Measurements from ENCODE around the gene PDE1A. TPM values are rescaled to one million over a fixed set of nuclear protein-coding genes. Genes with fewer than 3 reads are reported as not detected.

The PDE1A gene
- total RNA-seq, 1 donor from 2014 or later = 7.1 TPM

DNA sequence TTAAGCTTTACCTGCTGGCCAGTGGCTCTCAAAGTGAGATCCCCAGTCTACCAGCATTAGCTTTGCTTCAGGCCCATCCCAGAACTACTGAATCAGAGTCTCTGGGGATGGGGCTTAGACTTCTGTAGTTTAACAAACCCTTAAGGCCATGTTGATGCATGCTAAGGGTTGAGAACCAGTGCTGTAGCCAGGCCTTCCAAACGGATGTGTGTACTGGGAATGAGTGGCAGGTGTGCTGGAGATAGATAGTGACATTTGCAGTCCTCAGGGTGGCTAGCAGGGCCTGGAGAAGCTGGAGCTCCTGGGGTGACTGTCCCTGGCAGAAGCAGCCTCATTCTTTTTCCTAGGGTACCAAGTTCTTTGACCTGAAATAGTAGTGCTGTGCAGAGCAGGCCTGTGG is 292.6 kb downstream of the PDE1A start:
- DNase-seq (ENCODE audit: low spot score) = no peak

DNA sequence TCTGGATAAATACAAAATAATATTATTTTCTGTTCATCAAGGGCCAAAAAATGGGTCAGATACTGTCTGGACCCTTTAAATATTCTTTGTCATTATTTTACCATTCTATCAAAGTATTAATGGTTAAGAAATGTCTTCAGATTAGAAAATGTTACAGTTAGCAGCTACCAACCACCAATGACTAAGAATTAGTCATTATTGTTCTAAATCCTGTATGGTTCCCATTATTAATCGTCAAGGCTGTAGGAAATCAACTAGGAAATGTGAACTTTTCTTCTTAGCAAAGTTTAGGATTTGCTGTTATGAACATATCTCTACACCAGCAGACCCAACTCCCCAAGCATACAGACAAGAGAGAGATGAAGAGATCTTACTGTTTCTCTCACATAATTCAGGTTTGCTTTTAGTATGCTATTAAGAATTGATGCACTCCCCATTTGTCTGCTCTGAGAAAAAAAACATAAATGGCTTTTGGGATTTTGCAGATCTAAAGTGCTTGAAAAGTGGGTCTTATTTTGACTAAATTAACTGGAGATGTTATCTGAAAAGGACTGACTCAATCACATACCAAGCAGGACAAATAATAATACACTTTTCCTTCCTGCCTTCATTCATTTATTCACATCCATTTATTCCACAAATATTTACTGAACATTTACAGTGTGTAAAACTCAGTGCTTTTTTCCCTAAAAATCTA is 293.5 kb downstream of the PDE1A start:
- no peak for DNase-seq (ENCODE audit: low spot score)

DNA sequence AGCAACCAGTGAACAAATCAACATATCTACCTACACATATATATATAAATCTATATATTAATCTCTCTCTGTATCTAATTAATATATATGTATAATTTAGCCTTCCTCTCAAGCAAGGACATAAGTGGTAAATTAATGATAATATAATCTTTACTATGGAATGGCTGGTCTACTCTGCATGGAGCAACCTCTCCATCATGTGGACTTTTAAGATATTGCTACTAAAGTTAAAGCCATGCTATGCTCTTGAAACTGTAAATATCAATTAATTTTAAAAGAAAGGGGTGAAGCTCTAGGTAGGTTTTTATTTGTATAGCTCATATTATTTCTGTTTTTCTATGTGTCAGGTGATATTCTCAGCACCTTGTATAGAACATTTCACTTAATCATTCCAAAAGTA is 294.2 kb downstream of the PDE1A start:
- DNase-seq (ENCODE audit: low spot score) = no peak

DNA sequence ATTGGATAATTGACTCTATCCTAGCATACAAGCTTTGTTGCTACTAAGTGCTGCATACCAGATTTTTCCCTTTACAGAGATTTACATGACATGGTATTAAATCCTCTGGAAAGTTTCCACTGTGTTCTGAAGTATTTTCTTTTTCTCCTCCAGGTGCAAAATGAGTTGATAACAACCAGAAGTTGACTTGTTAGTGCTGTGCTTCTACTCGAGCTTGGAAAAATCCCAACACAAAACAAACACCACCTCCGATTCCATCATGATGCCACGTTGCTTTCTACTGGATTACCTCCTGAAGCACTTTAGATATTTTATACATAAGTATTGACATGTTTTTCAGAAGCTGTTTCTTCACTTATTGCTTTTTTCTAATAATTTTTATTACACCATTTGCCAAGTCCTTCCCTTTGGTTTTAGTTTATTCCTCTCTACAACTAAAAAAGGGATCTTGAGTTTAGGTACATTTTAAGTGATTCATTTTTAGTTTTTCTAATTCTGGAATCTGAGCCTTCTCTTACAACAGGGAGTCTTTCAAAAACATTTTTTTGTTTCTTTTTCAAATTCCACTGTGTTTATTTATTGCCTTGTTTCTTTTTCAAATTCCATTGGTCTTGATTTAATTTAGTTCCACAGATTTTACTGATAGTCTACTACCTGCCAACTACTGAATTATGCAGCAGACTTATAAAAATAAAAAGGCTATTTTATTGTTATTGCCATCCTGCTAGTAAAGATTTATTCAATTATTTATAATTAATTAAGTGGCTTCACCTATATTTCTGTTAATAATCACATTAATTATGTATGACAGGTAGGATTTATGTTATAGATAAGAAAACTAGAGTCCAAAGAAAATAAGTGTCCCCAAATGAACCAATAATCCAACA is 297.8 kb downstream of the PDE1A start:
- DNase-seq (ENCODE audit: low spot score) = no peak

DNA sequence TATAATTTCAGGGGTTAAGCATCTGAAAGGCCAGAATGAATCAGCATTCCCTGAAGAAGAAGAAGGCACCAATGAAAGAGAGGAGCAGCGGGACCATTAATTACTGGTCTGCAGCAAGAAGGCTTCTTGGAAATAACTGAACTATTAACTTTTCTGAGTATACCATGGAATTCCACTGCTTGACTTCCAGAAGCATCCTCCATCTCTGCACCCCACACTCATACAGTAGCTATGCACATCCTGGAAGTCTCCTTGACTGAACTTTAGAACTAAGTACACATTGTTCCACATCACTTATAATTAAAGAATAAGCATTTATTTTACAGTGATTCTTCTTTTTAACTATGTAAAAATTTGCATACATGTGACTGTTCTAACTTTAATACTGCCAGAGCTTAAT is 309.6 kb downstream of the PDE1A start:
- no peak for DNase-seq (ENCODE audit: low spot score)

DNA sequence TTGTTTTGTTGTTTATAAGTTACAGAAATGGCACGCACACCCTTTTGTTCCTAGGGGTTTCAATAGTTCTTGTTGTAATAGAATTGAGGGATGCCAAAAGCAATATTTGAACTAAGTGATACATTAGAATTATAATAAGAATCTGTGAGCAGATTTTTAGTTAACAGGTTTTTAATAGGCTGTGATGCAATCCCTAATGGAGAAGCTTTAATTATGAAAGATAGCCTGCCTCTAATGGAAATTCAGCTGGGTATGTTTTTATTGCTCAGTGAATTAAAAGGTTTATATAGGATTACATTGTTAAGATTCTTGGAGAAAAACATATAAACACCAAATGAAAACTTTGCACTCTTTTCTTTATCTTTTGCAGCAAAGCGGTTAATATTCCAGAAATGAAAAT is 310.1 kb downstream of the PDE1A start:
- no peak for DNase-seq (ENCODE audit: low spot score)

DNA sequence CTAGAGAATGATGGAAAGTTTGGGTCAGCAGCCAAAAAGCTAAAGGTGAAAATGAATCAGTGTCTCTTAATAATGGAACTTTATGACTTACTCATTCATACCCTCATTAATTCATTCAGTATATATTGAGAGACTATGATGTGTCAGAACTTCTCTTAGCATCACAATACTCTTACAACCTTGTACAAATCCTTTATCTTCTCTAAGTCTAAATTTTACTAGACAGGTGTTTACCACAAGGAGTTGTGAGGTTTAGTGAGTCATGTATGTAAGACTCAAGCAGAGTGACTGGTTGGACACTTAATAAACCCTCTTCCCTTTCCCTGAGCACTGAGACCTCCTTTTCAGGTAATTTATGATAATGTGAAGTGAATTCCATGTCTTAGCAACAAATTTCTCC is 311.6 kb downstream of the PDE1A start:
- DNase-seq (ENCODE audit: low spot score) = no peak

DNA sequence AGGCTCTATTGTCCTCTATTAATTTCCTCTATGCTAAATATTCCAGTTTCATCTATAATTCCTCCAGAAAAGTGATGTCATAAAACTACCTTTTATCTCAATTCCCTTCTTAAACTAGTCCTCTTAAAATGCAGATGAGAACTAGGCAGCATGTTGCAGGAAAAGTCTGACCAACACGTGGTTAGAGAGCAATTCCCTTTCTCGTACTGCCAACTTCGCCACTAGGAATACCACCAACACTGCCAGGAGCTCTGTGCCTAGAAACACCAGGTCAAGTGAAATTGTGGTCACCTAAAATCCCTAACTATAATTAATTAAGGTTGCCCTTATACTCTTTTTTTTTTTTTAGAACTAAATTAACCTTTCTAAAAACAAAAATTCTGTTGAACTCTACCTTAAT is 313.5 kb downstream of the PDE1A start:
- no peak for DNase-seq (ENCODE audit: low spot score)

DNA sequence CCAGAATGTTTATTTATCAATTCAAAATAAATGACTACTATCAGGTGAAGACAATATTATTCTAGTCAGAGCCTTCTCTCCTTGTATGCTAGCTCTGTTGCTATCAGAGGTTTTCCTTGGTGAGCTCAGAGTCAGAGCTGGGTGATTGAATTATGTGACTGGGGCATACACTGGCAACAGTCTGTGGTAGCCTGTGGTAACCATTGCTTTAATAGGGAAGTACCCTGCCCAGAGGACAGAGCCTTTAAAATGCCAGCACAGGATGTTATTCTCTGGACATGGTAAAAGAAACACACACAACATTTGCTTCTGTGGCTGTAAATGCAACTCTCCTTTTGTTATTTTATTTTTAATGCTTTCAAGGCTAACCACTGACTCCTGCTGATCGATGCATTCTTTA is 316.5 kb downstream of the PDE1A start:
- DNase-seq (ENCODE audit: low spot score) = no peak

DNA sequence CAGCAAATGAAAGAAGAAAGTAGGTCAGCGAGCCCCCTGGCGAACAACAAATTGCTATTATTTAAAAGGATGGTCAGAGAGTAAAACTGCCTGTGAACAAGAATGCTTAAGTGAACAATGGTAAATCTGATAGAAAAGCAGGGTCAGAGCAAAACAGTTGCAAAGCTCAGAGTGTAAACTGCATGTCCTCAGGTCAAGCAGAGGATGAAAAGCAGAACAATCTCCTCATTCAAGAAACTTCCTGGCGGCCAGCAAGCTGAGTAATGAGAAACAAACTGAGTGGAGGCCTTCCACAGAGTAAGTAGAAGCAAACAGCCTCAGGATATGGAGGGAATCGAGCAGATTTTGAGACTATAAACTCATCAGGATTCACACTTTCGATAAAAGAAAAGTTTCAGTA is 323.3 kb downstream of the PDE1A start:
- DNase-seq (ENCODE audit: low spot score) = no peak

DNA sequence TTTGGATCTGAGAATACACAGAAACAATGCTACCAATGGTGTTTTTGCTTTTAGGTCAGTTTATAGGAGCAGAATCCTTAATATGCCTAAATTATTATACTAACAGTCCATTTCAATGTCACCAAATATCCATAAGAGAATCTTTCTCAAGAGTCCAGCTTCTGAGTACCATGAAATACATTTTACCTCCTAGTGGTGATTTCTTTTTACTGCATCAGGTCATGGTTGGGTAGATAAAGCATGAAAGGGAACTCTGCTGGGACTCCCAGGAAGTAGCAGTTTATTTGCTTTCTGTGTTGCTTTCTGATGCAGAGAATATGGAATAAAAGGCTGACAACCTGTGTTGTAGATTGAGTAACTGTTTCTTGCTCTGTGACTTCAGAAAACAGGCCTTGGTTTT is 325.6 kb downstream of the PDE1A start:
- no peak for DNase-seq (ENCODE audit: low spot score)

DNA sequence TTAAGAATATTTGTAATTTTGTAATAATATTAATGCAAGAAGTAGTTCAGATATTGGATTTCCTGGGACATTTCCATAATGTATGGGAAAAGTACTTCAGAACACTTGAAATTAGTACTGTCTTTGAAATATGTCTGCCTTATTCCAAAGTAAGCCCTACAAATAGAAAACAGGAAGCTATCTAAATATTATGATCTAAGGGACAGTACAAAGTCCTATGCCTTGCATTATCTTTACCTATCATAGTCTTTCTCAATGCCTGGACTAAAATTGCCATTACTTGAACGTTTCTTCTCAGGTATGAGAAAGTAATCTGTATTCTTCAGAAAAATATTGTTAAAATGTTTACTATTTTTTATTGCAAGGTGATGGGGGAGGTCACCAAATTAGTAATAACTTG is 328.2 kb downstream of the PDE1A start:
- DNase-seq (ENCODE audit: low spot score) = no peak

DNA sequence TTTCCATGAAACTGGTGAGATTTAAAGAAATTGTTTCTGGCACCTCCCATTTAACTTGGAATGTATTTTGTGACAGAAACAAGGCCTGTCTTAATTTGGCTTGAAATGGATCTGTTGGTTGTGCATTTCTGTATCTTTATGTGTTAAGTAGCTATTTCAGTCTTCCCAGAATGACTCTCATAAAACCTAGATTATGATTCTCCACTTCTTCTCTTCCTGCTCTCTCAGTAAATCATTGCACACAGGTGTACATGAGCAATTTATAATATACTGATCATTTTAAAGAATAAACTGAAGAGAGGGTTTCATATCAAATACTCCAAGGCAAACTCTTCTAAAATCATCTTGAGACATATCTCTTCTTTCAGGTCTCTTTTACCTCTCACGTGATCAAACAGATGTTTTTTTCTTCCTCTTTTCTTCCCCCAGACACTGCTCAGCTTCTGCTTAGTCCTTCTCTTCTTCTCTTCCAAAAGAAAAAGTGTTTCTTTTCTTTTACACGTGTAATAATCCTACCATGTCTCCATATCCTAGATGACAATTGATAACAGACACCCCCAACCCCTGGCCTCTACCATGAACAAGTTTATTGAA is 329.2 kb downstream of the PDE1A start:
- no peak for DNase-seq (ENCODE audit: low spot score)

DNA sequence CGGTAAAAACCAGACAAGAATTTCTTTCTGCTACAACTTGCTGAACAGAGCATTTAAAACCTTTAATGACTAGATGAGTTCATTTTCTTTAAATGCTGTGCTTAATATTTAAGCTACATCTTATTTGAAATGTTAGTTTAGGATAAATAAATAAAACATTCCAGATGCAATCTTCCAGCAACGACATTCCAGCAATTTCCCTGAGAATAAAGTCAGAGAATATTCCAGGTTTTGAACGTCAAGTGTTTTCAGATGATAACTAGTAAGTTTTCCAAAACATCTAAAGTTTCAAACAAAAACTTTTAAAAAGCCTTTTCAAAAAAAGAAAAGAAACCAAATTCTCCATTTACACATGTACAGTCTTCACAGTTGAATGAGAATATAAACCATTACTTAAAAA is 336.4 kb downstream of the PDE1A start:
- DNase-seq (ENCODE audit: low spot score) = no peak

Measured in mesenteric fat pad (tissue), 1 donor.